ENCODE measurements around the gene SMIM45.

Gene SMIM45

DNA sequence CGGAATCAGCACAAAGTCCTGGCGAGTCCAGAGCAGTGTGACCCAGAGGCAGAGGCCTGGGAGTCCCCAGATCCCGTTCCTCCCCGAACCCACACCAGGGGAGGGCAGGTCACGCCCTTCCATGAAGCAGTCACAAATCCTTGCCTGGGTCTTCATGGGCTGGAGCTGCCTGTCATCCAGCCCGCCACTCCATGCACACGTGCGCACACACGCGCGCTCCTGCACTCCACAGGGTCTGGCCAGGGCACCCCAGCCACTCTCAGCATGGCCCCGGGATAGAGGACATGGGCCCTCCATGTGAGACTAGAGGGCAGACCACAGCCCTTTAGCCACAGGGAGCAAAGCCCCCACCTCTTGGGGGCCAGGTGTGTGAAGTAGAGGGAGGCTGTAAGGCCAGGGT, 19.6 kb upstream of the SMIM45 start:
- no peak overlapping the region for H3K4me3 ChIP-seq (ENCODE audit: low read length)
- TF ChIP-seq, protein P1, sequence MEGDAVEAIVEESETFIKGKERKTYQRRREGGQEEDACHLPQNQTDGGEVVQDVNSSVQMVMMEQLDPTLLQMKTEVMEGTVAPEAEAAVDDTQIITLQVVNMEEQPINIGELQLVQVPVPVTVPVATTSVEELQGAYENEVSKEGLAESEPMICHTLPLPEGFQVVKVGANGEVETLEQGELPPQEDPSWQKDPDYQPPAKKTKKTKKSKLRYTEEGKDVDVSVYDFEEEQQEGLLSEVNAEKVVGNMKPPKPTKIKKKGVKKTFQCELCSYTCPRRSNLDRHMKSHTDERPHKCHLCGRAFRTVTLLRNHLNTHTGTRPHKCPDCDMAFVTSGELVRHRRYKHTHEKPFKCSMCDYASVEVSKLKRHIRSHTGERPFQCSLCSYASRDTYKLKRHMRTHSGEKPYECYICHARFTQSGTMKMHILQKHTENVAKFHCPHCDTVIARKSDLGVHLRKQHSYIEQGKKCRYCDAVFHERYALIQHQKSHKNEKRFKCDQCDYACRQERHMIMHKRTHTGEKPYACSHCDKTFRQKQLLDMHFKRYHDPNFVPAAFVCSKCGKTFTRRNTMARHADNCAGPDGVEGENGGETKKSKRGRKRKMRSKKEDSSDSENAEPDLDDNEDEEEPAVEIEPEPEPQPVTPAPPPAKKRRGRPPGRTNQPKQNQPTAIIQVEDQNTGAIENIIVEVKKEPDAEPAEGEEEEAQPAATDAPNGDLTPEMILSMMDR (conservative IDR thresholded peaks at IDR 0.05; ENCODE audit: low read length), result no peak
- no peak for DNase-seq (ENCODE audit: low read depth)

DNA sequence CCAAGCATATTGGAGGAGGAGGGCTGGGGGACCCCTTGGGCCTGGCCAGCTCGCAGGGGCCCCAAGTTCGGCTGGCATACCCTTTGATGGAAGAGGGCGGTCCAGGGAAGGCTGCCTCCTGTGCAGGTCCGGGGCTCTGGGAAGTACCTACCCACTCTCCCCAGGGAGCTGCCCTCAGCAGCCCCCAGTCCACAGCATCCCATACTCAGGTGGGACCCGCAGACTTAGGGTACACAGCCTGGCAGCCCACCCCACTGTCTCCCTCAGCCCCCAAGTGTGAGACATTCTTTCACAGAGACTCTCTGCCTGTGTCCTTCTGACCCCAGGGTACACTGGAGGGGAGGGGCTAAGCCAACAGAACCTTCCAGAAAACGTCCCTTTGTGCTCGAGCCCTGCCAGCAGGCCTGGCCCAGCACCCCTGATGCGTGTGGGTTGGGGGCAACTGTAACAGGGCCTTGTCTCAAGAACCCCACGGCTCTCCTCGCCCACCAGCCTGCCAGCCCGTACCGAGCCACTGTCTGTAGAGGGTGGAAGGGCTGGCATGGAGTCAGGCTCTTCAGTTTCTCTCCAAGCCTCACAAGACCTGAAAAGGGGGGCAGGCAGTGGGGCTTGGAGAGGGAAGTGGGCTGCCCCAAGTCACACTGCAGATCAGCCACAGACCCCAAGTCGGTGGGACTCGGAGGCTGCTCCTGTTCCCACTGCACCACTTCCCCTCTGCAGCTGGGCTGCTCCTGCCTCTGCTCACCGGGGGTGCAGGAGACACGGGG, 18.4 kb upstream of the SMIM45 start:
- no peak for DNase-seq (ENCODE audit: low read depth)
- H3K4me3 ChIP-seq (ENCODE audit: low read length), result no peak overlapping the region
- TF ChIP-seq, protein P1 (conservative IDR thresholded peaks at IDR 0.05; ENCODE audit: low read length), result no peak

DNA sequence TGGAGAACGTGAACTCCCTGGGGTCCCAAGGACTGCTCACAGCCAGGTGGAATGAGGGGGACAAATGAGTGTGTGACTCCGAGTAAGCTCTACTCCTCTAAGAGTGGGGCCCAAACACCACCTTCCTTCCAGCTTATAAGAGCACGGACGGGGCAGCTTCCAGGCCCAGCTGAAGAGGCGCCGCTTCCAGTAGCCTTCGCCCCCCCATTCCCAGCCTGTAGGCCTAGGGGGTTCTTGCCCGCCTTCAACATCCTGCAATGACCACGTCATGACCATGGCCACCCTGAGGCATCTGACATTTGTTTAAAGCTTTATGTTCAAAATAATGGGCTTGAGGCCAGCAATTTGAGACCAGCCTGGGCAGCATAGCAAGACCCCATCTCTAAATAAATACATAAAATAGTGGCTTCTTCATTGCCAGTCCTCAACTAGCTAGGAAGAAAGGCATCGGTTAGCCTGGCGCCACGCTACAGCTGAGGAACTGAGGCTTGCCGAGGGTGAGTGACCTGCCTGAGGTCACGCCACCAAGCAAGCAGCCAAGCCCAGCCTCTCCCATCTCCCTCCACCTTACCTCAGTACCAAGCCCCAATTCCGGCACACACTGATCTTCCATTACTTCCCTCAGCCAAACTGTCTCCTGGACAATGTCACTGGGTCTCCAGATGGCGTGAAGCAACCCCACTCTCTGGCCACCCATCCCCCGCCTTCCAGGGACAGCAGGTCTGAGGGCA, 17.5 kb upstream of the SMIM45 start:
- H3K4me3 ChIP-seq (ENCODE audit: low read length), result no peak overlapping the region
- TF ChIP-seq, protein P1 (conservative IDR thresholded peaks at IDR 0.05; ENCODE audit: low read length), result no peak
- DNase-seq (ENCODE audit: low read depth), result no peak

DNA sequence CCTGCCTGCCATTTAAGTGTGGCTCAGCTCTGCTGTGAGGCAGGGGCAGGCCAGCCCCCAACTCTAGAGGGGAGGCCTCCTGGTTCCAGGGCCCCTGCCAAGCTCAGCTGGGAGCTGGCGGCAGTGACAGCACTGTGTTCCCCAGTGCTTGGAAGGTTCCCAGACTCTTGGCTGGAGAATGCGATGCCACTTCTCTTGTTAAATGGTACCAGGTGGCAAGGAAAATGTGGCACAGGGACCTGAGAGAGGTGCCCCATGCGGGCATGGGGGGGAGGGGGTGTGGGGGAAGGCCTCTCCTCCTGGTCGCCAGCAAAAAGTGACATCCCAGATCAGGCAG, 17.0 kb upstream of the SMIM45 start:
- DNase-seq (ENCODE audit: low read depth), result no peak
- H3K4me3 ChIP-seq (ENCODE audit: low read length), result no peak overlapping the region

DNA sequence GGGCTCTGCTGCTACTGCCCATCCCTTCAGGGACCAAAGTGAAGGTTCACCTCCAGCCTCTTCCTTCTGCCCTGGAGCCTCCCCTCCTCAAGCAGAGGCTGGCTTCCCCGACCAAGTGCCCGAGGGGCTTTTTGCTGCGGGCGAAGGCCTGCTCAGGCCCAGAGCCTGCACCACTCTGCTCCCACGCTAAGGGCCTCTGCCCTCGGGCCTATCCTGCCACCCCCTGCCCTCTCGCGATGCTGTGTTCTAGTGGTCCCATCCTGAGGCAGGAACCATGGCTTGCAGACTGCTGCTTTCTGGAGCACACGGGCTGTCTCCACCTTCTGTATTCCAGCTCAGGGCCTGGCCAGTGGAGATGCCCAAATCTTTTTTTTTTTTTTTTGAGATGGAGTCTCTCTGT, 16.4 kb upstream of the SMIM45 start:
- no peak for DNase-seq (ENCODE audit: low read depth)
- TF ChIP-seq, protein P1 (conservative IDR thresholded peaks at IDR 0.05; ENCODE audit: low read length), result no peak
- no peak overlapping the region for H3K4me3 ChIP-seq (ENCODE audit: low read length)

More for the DNA sequence above, 17.0 kb upstream of the SMIM45 start:
- TF ChIP-seq, protein P1 (conservative IDR thresholded peaks at IDR 0.05; ENCODE audit: low read length), result no peak

DNA sequence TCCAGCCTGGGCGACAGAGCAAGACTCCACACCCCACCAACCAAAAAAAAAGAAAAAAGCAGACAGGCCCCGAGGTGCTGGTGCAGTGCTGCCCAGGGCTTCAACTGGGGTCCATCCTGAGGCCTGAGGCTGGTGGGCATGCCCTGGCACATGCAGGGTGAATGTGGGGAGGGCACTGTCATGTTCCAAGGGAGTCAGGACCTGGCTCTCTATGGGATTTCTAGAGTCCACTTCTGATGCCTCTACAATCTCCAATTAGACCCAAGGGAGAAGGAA, 15.1 kb upstream of the SMIM45 start:
- TF ChIP-seq, protein P1 (conservative IDR thresholded peaks at IDR 0.05; ENCODE audit: low read length), result no peak
- no peak overlapping the region for H3K4me3 ChIP-seq (ENCODE audit: low read length)
- no peak for DNase-seq (ENCODE audit: low read depth)
